GM12892 (cell line): ENCODE measurements around the gene CFAP90.

Source experiments
- POLR2A ChIP-seq: IDR thresholded peaks from 2 replicates; pipeline ENCODE4 v1.6.1; 2011; ENCODE audit warnings: low read depth, low read length, control low read depth
- POLR2AphosphoS5 ChIP-seq: IDR thresholded peaks from 2 replicates; pipeline ENCODE4 v1.6.1; 2011; ENCODE audit warnings: low read depth, low read length, control low read depth
- TAF1 ChIP-seq: IDR thresholded peaks from 2 replicates; pipeline ENCODE4 v1.6.1; 2011; ENCODE audit warnings: low read depth, mild to moderate bottlenecking, control low read depth, low read length, borderline replicate concordance

DNA sequence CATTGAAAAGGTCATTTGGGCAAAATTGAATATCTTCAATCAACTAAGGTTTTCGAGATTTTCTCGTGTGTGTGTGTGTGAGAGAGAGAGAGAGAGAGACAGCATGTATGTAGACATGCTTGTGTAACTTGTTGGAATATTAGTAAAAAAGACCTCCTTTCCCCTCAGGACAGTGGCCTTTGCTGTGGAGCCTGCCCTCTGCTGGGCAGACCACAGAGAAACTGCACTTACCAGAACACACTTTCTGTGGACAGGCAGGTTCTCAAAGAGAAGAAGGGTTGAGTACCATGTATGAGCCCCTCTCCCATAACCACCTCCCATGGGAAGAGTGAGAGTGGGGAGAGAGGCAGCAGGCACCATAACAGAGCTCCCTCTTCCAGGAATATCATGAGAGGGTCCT lies 45.6 kb downstream of the CFAP90 start:
- TF ChIP-seq POLR2A: no peak
- no peak for TF ChIP-seq POLR2AphosphoS5
- no peak for TF ChIP-seq TAF1
